ENCODE results near the gene UMOD.

Gene UMOD

DNA sequence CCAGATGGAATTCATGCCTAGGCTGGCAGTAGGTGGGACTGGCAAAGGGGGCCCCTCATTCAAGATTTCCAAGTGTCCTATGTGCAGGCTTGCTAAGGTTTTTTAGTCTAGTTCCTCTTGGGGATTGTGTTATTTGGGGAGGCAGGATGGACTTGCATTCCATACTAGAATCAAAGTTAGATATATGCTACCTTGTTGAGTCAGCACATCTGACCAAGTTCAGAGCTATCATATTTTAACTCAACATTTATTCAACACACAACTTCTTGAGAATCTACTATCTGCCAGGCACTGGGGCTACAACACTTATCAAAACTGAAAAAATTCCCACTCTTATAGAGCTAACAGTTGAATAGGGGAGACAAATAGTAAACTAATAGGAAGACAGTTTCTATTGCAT is 31.9 kb downstream of the UMOD start:
- Histone ChIP-seq H3K27me3 (no peaks in the 10 kb centered on the region), H3K4me1 (no peaks in the 10 kb centered on the region), H3K4me3 (ENCODE audit: low read depth, low read length) (no peak overlapping the region), H3K36me3 (no peaks in the 10 kb centered on the region), H3K9me3 (no peaks in the 10 kb centered on the region)
- TF ChIP-seq, protein P1, sequence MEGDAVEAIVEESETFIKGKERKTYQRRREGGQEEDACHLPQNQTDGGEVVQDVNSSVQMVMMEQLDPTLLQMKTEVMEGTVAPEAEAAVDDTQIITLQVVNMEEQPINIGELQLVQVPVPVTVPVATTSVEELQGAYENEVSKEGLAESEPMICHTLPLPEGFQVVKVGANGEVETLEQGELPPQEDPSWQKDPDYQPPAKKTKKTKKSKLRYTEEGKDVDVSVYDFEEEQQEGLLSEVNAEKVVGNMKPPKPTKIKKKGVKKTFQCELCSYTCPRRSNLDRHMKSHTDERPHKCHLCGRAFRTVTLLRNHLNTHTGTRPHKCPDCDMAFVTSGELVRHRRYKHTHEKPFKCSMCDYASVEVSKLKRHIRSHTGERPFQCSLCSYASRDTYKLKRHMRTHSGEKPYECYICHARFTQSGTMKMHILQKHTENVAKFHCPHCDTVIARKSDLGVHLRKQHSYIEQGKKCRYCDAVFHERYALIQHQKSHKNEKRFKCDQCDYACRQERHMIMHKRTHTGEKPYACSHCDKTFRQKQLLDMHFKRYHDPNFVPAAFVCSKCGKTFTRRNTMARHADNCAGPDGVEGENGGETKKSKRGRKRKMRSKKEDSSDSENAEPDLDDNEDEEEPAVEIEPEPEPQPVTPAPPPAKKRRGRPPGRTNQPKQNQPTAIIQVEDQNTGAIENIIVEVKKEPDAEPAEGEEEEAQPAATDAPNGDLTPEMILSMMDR (IDR thresholded peaks at IDR 0.05; ENCODE audit: low read depth, low read length) = no peak
- DNase-seq = no peak

DNA sequence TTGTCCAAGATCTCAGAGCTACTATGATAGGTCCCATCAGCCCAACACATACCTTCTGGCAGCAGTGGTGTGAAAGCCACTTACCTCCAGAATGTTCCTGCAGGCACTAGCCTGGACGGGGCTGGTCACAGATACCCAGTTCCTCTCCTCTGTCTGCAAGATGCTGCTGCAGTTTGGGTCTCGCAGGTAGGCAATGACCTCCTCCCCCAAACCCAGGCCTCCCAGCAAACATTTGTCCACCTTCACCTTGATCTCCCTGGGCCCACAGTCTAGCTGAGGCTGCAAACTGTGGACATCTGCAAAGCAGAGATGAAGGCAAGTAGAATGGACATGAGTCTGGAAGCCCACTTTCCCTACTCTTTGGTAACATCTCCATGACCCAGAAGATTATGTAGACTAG is 32.3 kb downstream of the UMOD start:
- H3K9me3 ChIP-seq = no peaks in the 10 kb centered on the region
- H3K27me3 ChIP-seq = no peaks in the 10 kb centered on the region
- no peak for DNase-seq
- no peak overlapping the region for H3K4me3 ChIP-seq (ENCODE audit: low read depth, low read length)
- no peaks in the 10 kb centered on the region for H3K36me3 ChIP-seq
- TF ChIP-seq, protein P1 (IDR thresholded peaks at IDR 0.05; ENCODE audit: low read depth, low read length) = no peak
- no peaks in the 10 kb centered on the region for H3K4me1 ChIP-seq

DNA sequence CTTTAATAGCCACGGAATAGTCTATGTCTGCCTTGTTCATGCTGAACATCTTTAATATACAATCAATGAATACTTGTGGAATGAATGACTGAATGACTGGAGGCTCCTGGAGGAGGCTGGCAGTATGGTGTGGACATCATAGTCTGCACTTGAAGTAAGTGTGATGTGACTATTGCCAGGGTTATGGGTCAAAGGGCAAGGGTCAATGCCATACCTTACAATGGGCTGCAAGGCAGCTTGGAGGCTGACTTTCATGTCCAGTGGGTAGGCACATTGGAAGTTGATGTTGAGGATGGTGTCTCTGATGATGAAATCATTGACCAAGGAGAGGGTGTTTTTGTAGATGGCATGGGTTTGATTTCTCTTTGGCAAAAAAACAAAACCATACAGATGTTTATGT is 33.1 kb downstream of the UMOD start:
- Histone ChIP-seq H3K36me3 (no peaks in the 10 kb centered on the region), H3K4me3 (ENCODE audit: low read depth, low read length) (no peak overlapping the region), H3K27me3 (no peaks in the 10 kb centered on the region), H3K9me3 (no peaks in the 10 kb centered on the region), H3K4me1 (no peaks in the 10 kb centered on the region)
- DNase-seq = no peak
- TF ChIP-seq, protein P1 (IDR thresholded peaks at IDR 0.05; ENCODE audit: low read depth, low read length) = no peak

DNA sequence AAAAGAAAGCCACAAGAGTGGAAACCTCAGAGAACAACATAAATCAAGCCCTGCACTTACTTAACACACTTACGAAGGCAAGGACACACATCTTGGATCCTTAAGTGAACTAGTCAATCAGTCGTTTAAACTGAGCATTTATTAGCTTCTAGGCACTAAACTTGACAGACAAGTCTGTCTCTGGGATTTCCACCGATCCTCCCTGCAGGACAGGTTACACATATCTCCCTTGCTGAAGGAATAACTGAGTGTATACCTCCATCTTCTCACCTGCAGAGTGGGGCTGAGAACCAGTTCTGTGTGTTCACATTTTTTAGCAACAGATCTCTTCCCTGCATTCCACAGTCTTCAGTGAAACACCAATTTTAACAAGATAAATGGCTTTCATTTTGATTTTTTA is 34.1 kb downstream of the UMOD start:
- TF ChIP-seq, protein P1 (IDR thresholded peaks at IDR 0.05; ENCODE audit: low read depth, low read length) = no peak
- DNase-seq = no peak
- H3K4me3 ChIP-seq (ENCODE audit: low read depth, low read length) = no peak overlapping the region
- H3K36me3 ChIP-seq = no peaks in the 10 kb centered on the region
- no peaks in the 10 kb centered on the region for H3K9me3 ChIP-seq
- no peaks in the 10 kb centered on the region for H3K27me3 ChIP-seq
- no peaks in the 10 kb centered on the region for H3K4me1 ChIP-seq

DNA sequence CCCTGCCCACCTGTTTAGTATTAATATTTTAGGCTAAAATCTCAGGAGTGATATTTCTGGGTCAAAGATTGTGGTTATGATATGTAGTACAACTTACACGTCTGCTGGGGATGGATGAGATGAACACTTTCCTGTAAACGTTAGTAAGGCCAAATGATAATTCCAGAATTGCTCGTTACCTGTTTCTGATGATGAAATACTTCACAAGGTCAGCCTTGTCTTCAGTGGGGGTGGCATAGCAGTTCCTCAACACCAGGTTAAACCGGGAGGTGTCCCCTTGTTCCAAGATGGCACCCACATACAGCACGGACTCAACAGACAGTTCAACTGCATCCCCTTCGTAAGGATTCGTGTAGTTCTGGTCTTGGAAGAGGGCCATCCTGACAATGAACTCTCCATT is 34.5 kb downstream of the UMOD start:
- H3K9me3 ChIP-seq = no peaks in the 10 kb centered on the region
- TF ChIP-seq, protein P1 (IDR thresholded peaks at IDR 0.05; ENCODE audit: low read depth, low read length) = no peak
- H3K36me3 ChIP-seq = no peaks in the 10 kb centered on the region
- H3K27me3 ChIP-seq = no peaks in the 10 kb centered on the region
- no peaks in the 10 kb centered on the region for H3K4me1 ChIP-seq
- no peak overlapping the region for H3K4me3 ChIP-seq (ENCODE audit: low read depth, low read length)
- DNase-seq = no peak

DNA sequence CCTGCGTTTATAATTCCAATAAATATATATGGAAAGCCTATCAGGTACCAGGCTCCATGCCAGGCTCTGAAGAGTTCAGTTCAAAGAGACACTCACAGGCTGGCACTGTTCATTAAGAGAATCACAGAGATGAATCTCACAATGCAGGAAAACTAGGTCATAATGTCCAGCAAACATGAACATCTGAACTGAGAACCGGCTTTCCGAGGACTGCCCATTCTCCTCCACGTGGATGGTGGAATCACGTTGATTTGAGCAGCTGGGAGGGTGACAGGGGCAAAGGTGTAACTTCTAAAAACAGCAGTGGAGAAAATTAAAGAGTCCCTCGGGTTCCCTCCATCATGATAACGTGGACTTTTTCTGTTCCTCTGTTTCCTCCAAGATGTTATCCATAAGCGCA is 35.4 kb downstream of the UMOD start:
- H3K9me3 ChIP-seq = no peaks in the 10 kb centered on the region
- H3K4me1 ChIP-seq = no peaks in the 10 kb centered on the region
- H3K36me3 ChIP-seq = no peaks in the 10 kb centered on the region
- H3K4me3 ChIP-seq (ENCODE audit: low read depth, low read length) = no peak overlapping the region
- TF ChIP-seq, protein P1 (IDR thresholded peaks at IDR 0.05; ENCODE audit: low read depth, low read length) = no peak
- DNase-seq = no peak
- H3K27me3 ChIP-seq = no peaks in the 10 kb centered on the region

Measured in BE2C (cell line).